HepG2 (cell line): Measurements from ENCODE around the gene RAB28.

Source experiments
- KAT8 ChIP-seq: IDR thresholded peaks from 2 replicates; pipeline ENCODE4 v1.6.1; 2016; ENCODE audit warnings: missing genetic modification reagents, missing compliant biosample characterization
- MYC ChIP-seq: sonication (generic); formaldehyde crosslinking; IDR thresholded peaks from 2 replicates; pipeline ENCODE4 v1.9.0; 2021; ENCODE audit warnings: missing genetic modification reagents, borderline replicate concordance
- POLR2A ChIP-seq, 2 experiments: IDR thresholded peaks; 2 replicates each; pipeline ENCODE4 v1.6.1; 2011; ENCODE audit warnings: low read depth in 2 of 2, low read length in 2 of 2, mild to moderate bottlenecking in 1 of 2, moderate library complexity in 1 of 2; ENCODE audit not compliant: insufficient read depth in 1 of 2
- POLR2AphosphoS5 ChIP-seq: IDR thresholded peaks from 2 replicates; pipeline ENCODE4 v1.6.1; 2012; ENCODE audit warnings: low read depth, low read length
- RAD21 ChIP-seq: fragments of 450-650 bp; formaldehyde crosslinking; IDR thresholded peaks from 2 replicates; pipeline ENCODE4 v1.5.0; 2020; ENCODE audit warnings: mild to moderate bottlenecking
- TF ChIP-seq, protein P1 (sequence below): sonication (generic); formaldehyde crosslinking; IDR thresholded peaks from 2 replicates; pipeline ENCODE4 v1.5.0; 2020; ENCODE audit warnings: mild to moderate bottlenecking, missing genetic modification reagents, moderate library complexity
- TF ChIP-seq, protein P2 (sequence below): IDR thresholded peaks from 2 replicates; pipeline ENCODE4 v1.6.1; 2016; ENCODE audit warnings: mild to moderate bottlenecking
- TF ChIP-seq, protein P3 (sequence below), 2 experiments: IDR thresholded peaks; 2 replicates each; pipeline ENCODE4 v1.6.1; 2011 to 2012; ENCODE audit warnings: low read length in 2 of 2, borderline replicate concordance in 1 of 2, low read depth in 1 of 2, mild to moderate bottlenecking in 1 of 2, moderate library complexity in 1 of 2

DNA sequence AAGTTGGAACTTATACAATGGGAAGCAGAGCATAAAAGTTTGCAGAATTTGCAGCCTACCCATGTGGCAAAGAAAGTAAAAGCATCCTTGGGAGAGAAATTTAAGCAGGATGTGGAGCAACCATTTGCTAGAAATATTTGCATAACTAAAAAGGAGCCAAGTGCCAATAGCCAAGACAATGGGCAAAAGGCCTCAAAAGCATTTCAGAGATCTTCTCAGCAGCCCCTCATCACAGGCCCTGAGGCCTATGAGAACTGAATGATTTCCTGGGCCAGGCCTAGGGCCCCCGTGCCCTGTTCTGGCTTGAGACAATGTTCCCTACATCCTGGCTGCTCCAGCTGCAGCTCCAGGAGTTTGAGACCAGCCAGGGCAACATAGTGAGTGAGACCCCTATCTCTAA, 25.3 kb upstream of the RAB28 start:
- TF ChIP-seq RAD21 (CRISPR knock-in tag) (no peak), KAT8 (CRISPR knock-in tag) (no peak), POLR2AphosphoS5 (no peak), POLR2A (IDR thresholded peaks at IDR 0.05; ENCODE audit: insufficient read depth in 1 of 2, low read depth in 2 of 2, low read length in 2 of 2) (no peak), MYC (CRISPR knock-in tag) (no peak)
- TF ChIP-seq, protein P1, sequence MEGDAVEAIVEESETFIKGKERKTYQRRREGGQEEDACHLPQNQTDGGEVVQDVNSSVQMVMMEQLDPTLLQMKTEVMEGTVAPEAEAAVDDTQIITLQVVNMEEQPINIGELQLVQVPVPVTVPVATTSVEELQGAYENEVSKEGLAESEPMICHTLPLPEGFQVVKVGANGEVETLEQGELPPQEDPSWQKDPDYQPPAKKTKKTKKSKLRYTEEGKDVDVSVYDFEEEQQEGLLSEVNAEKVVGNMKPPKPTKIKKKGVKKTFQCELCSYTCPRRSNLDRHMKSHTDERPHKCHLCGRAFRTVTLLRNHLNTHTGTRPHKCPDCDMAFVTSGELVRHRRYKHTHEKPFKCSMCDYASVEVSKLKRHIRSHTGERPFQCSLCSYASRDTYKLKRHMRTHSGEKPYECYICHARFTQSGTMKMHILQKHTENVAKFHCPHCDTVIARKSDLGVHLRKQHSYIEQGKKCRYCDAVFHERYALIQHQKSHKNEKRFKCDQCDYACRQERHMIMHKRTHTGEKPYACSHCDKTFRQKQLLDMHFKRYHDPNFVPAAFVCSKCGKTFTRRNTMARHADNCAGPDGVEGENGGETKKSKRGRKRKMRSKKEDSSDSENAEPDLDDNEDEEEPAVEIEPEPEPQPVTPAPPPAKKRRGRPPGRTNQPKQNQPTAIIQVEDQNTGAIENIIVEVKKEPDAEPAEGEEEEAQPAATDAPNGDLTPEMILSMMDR (CRISPR knock-in tag) = no peak
- TF ChIP-seq, protein P2, sequence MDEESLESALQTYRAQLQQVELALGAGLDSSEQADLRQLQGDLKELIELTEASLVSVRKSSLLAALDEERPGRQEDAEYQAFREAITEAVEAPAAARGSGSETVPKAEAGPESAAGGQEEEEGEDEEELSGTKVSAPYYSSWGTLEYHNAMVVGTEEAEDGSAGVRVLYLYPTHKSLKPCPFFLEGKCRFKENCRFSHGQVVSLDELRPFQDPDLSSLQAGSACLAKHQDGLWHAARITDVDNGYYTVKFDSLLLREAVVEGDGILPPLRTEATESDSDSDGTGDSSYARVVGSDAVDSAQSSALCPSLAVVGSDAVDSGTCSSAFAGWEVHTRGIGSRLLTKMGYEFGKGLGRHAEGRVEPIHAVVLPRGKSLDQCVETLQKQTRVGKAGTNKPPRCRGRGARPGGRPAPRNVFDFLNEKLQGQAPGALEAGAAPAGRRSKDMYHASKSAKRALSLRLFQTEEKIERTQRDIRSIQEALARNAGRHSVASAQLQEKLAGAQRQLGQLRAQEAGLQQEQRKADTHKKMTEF (CRISPR knock-in tag) = no peak
- TF ChIP-seq, protein P3, sequence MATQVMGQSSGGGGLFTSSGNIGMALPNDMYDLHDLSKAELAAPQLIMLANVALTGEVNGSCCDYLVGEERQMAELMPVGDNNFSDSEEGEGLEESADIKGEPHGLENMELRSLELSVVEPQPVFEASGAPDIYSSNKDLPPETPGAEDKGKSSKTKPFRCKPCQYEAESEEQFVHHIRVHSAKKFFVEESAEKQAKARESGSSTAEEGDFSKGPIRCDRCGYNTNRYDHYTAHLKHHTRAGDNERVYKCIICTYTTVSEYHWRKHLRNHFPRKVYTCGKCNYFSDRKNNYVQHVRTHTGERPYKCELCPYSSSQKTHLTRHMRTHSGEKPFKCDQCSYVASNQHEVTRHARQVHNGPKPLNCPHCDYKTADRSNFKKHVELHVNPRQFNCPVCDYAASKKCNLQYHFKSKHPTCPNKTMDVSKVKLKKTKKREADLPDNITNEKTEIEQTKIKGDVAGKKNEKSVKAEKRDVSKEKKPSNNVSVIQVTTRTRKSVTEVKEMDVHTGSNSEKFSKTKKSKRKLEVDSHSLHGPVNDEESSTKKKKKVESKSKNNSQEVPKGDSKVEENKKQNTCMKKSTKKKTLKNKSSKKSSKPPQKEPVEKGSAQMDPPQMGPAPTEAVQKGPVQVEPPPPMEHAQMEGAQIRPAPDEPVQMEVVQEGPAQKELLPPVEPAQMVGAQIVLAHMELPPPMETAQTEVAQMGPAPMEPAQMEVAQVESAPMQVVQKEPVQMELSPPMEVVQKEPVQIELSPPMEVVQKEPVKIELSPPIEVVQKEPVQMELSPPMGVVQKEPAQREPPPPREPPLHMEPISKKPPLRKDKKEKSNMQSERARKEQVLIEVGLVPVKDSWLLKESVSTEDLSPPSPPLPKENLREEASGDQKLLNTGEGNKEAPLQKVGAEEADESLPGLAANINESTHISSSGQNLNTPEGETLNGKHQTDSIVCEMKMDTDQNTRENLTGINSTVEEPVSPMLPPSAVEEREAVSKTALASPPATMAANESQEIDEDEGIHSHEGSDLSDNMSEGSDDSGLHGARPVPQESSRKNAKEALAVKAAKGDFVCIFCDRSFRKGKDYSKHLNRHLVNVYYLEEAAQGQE (IDR thresholded peaks at IDR 0.05; ENCODE audit: borderline replicate concordance in 1 of 2, low read depth in 1 of 2, low read length in 2 of 2) = no peak
